IMR-90 (cell line): Measurements from ENCODE around the gene PLXNB3. TPM values are rescaled to one million over a fixed set of nuclear protein-coding genes. Genes with fewer than 3 reads are reported as not detected.
"Not testable (repeated sequence)": the region's sequence is repeated elsewhere in the genome, so short reads cannot be mapped to it uniquely, and the experiment has no call there.

ENCODE experiments used
- ATAC-seq: fragments of 200-7000 bp; cut with Tn5 transposase; 2 replicates; pipeline ENCODE4 v1.9.1; 2020; ENCODE audit warnings: low read depth, mild to moderate bottlenecking, moderate library complexity
- BruUV-seq: library from RNA; stranded (reverse); fragments of 400-500 nt; replicated peaks from 2 replicates; lab custom pipeline; 2021; lab: Mats Ljungman, UMichigan
- CTCF ChIA-PET: fragments of 300-600 bp; formaldehyde crosslinking; extraction: SDS; loops from one replicate; lab custom pipeline; 2021; ENCODE audit warnings: antibody characterized with exemption; lab: Yijun Ruan, JAX
- POLR2A ChIA-PET: fragments of 300-600 bp; sonication (Branson Sonifier 250); formaldehyde crosslinking; loops from one replicate; lab custom pipeline; 2022; ENCODE audit warnings: antibody characterized with exemption; ENCODE audit not compliant: unreplicated experiment; lab: Charles Lee
- DNase-seq: peaks from one replicate; pipeline ENCODE4 v3.0.0; 2013
- H2AFZ ChIP-seq: replicated peaks from 2 replicates; pipeline ENCODE3; 2013; ENCODE audit warnings: low read length, mild to moderate bottlenecking; ENCODE audit not compliant: poor library complexity
- H2AK5ac ChIP-seq: 2 replicates; pipeline ENCODE4 v1.6.1; 2013; ENCODE audit warnings: low read depth, low read length, inconsistent platforms
- H2AK9ac ChIP-seq: replicated peaks from 2 replicates; pipeline ENCODE3; 2013; ENCODE audit warnings: mild to moderate bottlenecking, low read depth, low read length, moderate library complexity; ENCODE audit not compliant: poor library complexity
- H2BK120ac ChIP-seq: 2 replicates; pipeline ENCODE4 v1.6.1; 2013; ENCODE audit warnings: low read depth, low read length, inconsistent platforms
- H2BK15ac ChIP-seq: 3 replicates; pipeline ENCODE4 v1.6.1; 2013; ENCODE audit warnings: low read depth, low read length, inconsistent platforms
- H2BK20ac ChIP-seq: 2 replicates; pipeline ENCODE4 v1.6.1; 2013; ENCODE audit warnings: low read depth, mild to moderate bottlenecking, inconsistent platforms, low read length, moderate library complexity
- H2BK5ac ChIP-seq: 2 replicates; pipeline ENCODE4 v1.6.1; 2013; ENCODE audit warnings: mild to moderate bottlenecking, low read depth, low read length, inconsistent platforms; ENCODE audit not compliant: poor library complexity, severe bottlenecking
- H3K14ac ChIP-seq: replicated peaks from 2 replicates; pipeline ENCODE4 v1.6.1; 2013; ENCODE audit warnings: low read depth, low read length, inconsistent platforms
- H3K18ac ChIP-seq: 2 replicates; pipeline ENCODE4 v1.6.1; 2013; ENCODE audit warnings: low read depth, low read length, control low read depth
- H3K23ac ChIP-seq: 2 replicates; pipeline ENCODE4 v1.6.1; 2013; ENCODE audit warnings: low read depth, low read length, inconsistent platforms
- H3K27ac ChIP-seq: 2 replicates; pipeline ENCODE4 v1.5.1; 2013; ENCODE audit warnings: mild to moderate bottlenecking, control low read depth, low read length; ENCODE audit not compliant: insufficient read depth
- H3K27me3 ChIP-seq: 2 replicates; pipeline ENCODE4 v1.6.1; 2013; ENCODE audit warnings: low read length; ENCODE audit not compliant: control insufficient read depth, insufficient read depth
- H3K36me3 ChIP-seq: 2 replicates; pipeline ENCODE4 v1.6.1; 2013; ENCODE audit warnings: low read length, mixed read lengths; ENCODE audit not compliant: control insufficient read depth, insufficient read depth
- H3K4ac ChIP-seq: 2 replicates; pipeline ENCODE4 v1.6.1; 2013; ENCODE audit warnings: low read depth, low read length, inconsistent platforms
- H3K4me1 ChIP-seq: 2 replicates; pipeline ENCODE4 v1.6.1; 2013; ENCODE audit warnings: low read length, mixed read lengths; ENCODE audit not compliant: control insufficient read depth, insufficient read depth
- H3K4me2 ChIP-seq: 2 replicates; pipeline ENCODE4 v1.6.1; 2013; ENCODE audit warnings: low read depth, mild to moderate bottlenecking, control low read depth, low read length, moderate library complexity
- H3K4me3 ChIP-seq: 2 replicates; pipeline ENCODE4 v1.5.1; 2013; ENCODE audit warnings: low read depth, mild to moderate bottlenecking, control low read depth, low read length, moderate library complexity; ENCODE audit not compliant: insufficient read depth
- H3K56ac ChIP-seq: 2 replicates; pipeline ENCODE4 v1.6.1; 2013; ENCODE audit warnings: low read length, inconsistent platforms; ENCODE audit not compliant: insufficient read depth; ENCODE audit errors: extremely low read depth
- H3K79me1 ChIP-seq, 2 experiments: 2 replicates each; pipeline ENCODE4 v1.6.1; 2013; ENCODE audit warnings: low read length in 2 of 2, inconsistent platforms in 1 of 2, low read depth in 1 of 2
- H3K9ac ChIP-seq: 2 replicates; pipeline ENCODE4 v1.6.1; 2013; ENCODE audit warnings: low read depth, low read length, control low read depth
- H3K9me1 ChIP-seq: 2 replicates; pipeline ENCODE4 v1.6.1; 2013; ENCODE audit warnings: low read length, inconsistent platforms; ENCODE audit not compliant: insufficient read depth
- H3K9me3 ChIP-seq: 2 replicates; pipeline ENCODE4 v1.6.1; 2013; ENCODE audit warnings: low read length; ENCODE audit not compliant: control insufficient read depth, insufficient read depth
- H4K20me1 ChIP-seq: 2 replicates; pipeline ENCODE4 v1.6.1; 2013; ENCODE audit warnings: low read length, inconsistent platforms; ENCODE audit not compliant: insufficient read depth
- H4K5ac ChIP-seq: 2 replicates; pipeline ENCODE4 v1.6.1; 2013; ENCODE audit warnings: mild to moderate bottlenecking, low read depth, low read length, control low read depth
- H4K8ac ChIP-seq, 2 experiments: 2 replicates each; pipeline ENCODE4 v1.6.1; 2013; ENCODE audit warnings: low read depth in 2 of 2, low read length in 2 of 2, control low read depth in 1 of 2, inconsistent platforms in 1 of 2
- H4K91ac ChIP-seq: 2 replicates; pipeline ENCODE4 v1.6.1; 2013; ENCODE audit warnings: low read depth, low read length, inconsistent platforms; ENCODE audit not compliant: insufficient read depth
- WGBS, 2 experiments: methylation state at CpG; one replicate each; pipeline versions ENCODE4 v1.1.5 to v1.1.7; 2013; ENCODE audit warnings: missing lambda C conversion rate in 2 of 2; ENCODE audit not compliant: insufficient read length in 1 of 2; ENCODE audit errors: extremely low coverage in 2 of 2; 5-methylcytosine and 5-hydroxymethylcytosine counted together
- dilution Hi-C: fragments of 300-500 bp; cut with HindIII; formaldehyde crosslinking; loops from one replicate; pipeline ENCODE4 v1.14.3; 2018; ENCODE audit warnings: low sequenced_read_pairs; ENCODE audit not compliant: unreplicated experiment
- in situ Hi-C: fragments of 300-500 bp; cut with MboI; formaldehyde crosslinking; loops from 3 replicates; pipeline ENCODE4 v1.14.3; 2019; ENCODE audit warnings: low sequenced_read_pairs, inconsistent platforms, mixed read lengths
- intact Hi-C: fragments of 100-400 bp; cut with micrococcal nuclease; formaldehyde crosslinking; loops from 2 replicates; pipeline ENCODE4 v1.10.0; 2022
- polyA plus RNA-seq, 3 experiments: library from polyadenylated mRNA; depleted of rRNA; stranded (reverse); fragments of >200 nt; gene quantifications; 2 replicates each; pipeline ENCODE4 v1.2.3, GENCODE V29; 2012; ENCODE audit warnings: low replicate concordance in 1 of 3
- total RNA-seq: library from RNA; depleted of rRNA; stranded (reverse); fragments of >200 nt; gene quantifications from 2 replicates; pipeline ENCODE4 v1.2.3, GENCODE V29; 2012

PLXNB3 gene
- total and polyA plus RNA-seq, 2 of the 4 experiments (the other 2 are of a cell fraction), result 0.36 to 22.3 TPM

DNA sequence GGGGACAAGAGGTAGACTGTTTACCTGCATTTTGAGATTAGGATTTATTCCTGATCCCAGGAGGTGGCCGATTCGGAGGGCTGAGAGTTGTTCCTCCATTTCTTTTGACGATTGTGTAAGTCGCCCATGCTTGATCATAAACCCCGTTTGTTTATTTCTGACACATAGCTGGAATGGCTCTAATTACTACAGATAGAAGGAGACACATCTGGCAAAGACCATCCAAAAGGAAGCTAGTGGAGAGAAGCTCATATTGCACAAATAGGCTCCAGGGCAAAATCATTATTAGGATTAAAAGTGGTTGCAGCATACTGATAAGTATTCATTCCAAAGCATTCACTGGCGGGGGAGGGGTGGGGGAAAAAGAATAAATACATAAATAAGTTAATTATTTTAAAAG lies 17.1 kb upstream of the PLXNB3 start:
- H2BK5ac ChIP-seq, H3K18ac ChIP-seq, H3K36me3 ChIP-seq, DNase-seq, BruUV-seq, H3K27ac ChIP-seq, H2AFZ ChIP-seq, H3K4me3 ChIP-seq, H3K9ac ChIP-seq, H2BK120ac ChIP-seq, H4K20me1 ChIP-seq, H2AK9ac ChIP-seq, H3K9me1 ChIP-seq, H3K56ac ChIP-seq, H3K4me2 ChIP-seq, H3K4ac ChIP-seq, H4K8ac ChIP-seq, H2AK5ac ChIP-seq, dilution Hi-C loops, ATAC-seq, H4K91ac ChIP-seq, intact Hi-C loops, in situ Hi-C loops, POLR2A ChIA-PET, H2BK15ac ChIP-seq, CTCF ChIA-PET, H3K79me1 ChIP-seq, H3K9me3 ChIP-seq, H3K14ac ChIP-seq, H3K27me3 ChIP-seq, H3K23ac ChIP-seq, H3K4me1 ChIP-seq, H4K5ac ChIP-seq, H2BK20ac ChIP-seq: not testable (repeated sequence)
- WGBS, 2 experiments, result no CpG with 5 or more reads among the region's 6 CpGs

DNA sequence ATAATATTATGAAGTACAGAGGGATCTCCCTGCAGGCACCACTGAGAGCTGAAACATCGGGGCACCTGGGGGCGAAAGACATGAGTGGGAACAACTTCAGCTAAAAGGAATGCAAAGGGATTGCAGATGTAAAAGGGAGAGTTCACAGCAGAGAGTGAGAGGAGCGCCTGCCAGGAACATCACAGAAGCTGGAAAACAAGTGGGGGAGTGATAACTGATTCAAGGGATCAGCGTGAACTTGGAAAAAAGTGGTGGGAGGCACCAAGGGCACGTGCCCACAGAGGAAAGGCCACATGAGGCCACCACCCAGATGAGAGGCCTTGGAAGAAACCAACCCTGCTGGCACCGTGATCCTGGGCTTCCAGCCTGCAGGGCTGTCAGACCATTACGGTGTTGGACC lies 15.0 kb upstream of the PLXNB3 start:
- H4K8ac ChIP-seq, in situ Hi-C loops, H3K4me3 ChIP-seq, H2BK5ac ChIP-seq, BruUV-seq, H3K14ac ChIP-seq, H2BK20ac ChIP-seq, H3K23ac ChIP-seq, H3K4me2 ChIP-seq, CTCF ChIA-PET, H3K9me3 ChIP-seq, H3K4me1 ChIP-seq, ATAC-seq, H2AFZ ChIP-seq, H3K79me1 ChIP-seq, H2AK9ac ChIP-seq, POLR2A ChIA-PET, H3K9me1 ChIP-seq, H4K5ac ChIP-seq, DNase-seq, H3K9ac ChIP-seq, intact Hi-C loops, H3K36me3 ChIP-seq, H3K56ac ChIP-seq, H2AK5ac ChIP-seq, H2BK15ac ChIP-seq, H3K18ac ChIP-seq, dilution Hi-C loops, H2BK120ac ChIP-seq, H3K4ac ChIP-seq, H4K91ac ChIP-seq, H3K27me3 ChIP-seq, H3K27ac ChIP-seq, H4K20me1 ChIP-seq: not testable (repeated sequence)
- WGBS, 2 experiments, result 92% methylated on average over 4 of the region's 7 CpGs; no CpG with 5 or more reads in 1 of the 2 experiments
